ENCODE measurements around the gene AGBL4. TPM values are rescaled to one million over a fixed set of nuclear protein-coding genes. Genes with fewer than 3 reads are reported as not detected.
"Not testable (repeated sequence)": the region's sequence is repeated elsewhere in the genome, so short reads cannot be mapped to it uniquely, and the experiment has no call there.

AGBL4 gene
- total and polyA plus RNA-seq, 2 donors, result 0.08 to 0.37 TPM

DNA sequence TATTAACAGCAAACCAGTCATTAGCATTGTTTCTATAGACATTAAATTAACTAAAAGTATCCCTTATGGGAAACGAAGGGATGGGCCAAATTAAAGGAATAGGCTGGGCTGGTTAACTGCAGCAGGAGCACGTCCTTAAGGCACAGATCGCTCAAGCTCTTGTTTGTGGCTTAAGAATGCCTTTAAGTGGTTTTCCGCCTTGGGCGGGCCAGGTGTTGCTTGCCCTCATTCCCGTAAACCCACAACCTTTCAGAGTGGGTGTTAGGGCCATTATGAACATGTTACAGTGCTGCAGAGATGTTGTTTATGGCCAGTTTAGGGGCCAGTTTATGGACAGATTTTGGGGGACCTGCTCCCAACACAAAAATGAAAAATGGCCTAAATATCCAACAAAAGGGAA, 1503.9 kb downstream of the AGBL4 start:
- WGBS, result 90% methylated on average over 6 of the region's 6 CpGs
- not testable (repeated sequence) for H3K27ac ChIP-seq (ENCODE audit: low read depth); H3K4me1 ChIP-seq (ENCODE audit: insufficient read depth); H3K36me3 ChIP-seq (ENCODE audit: insufficient read depth); DNase-seq (ENCODE audit: extremely low spot score); H3K4me3 ChIP-seq (ENCODE audit: low read depth, low read length)

DNA sequence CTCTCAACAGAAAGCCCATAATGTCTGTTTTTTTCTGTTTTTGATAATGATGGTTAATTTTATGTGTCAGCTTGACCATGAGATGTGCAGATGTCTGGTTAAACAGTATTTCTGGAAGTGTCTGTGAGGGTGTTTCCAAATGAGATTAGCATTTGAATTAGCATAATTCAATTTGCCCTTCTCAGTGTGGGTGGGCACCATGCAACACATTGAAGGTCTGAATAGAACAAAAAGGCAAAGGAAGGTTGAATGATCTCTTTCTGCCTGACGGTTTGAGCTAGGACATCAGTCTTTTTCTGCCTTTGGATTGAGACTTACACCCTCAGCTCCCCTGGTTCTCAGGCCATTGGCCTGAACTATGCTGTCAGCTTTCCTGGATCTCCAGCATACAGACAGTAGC, 1516.9 kb downstream of the AGBL4 start:
- Histone ChIP-seq H3K4me3 (ENCODE audit: low read depth, low read length) (no peak overlapping the region), H3K27ac (ENCODE audit: low read depth) (no peak overlapping the region), H3K36me3 (ENCODE audit: insufficient read depth) (no peaks in the 10 kb centered on the region), H3K4me1 (ENCODE audit: insufficient read depth) (no peaks in the 10 kb centered on the region)
- 0% methylated on average over 1 of the region's 1 CpG for WGBS
- DNase-seq (ENCODE audit: extremely low spot score), result no peak

DNA sequence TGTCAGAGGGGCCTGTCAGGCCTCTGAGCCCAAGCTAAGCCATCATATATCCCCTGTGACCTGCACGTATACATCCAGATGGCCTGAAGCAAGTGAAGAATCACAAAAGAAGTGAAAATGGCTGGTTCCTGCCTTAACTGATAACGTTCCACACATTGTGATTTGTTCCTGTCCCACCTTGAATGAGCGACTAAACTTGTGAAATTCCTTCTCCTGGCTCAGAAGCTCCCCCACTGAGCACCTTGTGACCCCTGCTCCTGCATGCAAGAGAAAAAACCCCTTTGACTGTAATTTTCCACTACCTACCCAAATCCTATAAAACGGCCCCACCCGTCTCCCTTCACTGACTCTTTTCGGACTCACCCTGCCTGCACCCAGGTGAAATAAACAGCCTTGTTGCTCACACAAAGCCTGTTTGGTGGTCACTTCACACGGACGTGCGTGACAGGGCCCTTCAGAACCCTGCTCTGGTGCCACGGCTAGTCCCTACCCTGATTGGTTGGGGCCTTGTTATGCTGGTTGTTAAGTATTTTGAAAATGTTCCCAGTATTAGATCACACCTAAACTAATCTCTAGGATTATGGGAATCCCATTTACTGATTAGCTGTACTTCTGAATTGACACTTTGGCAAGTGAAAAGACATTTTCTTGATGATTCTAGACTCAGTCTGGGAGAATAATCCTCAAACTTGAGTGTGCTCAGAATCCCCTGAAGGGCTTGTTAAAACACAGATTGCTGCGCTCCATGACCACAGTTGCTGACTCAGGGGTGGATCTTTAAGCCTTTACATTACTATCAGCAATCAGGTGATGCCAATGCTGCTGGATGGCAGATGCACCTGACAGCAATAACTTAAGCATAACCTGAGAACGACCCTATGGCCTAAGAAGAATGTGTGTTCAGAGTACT, 1523.0 kb downstream of the AGBL4 start:
- Histone ChIP-seq H3K4me3 (ENCODE audit: low read depth, low read length) (no peak overlapping the region), H3K36me3 (ENCODE audit: insufficient read depth) (no peaks in the 10 kb centered on the region), H3K4me1 (ENCODE audit: insufficient read depth) (no peaks in the 10 kb centered on the region), H3K27ac (ENCODE audit: low read depth) (no peak overlapping the region)
- 70% methylated on average over 12 of the region's 12 CpGs for WGBS
- DNase-seq (ENCODE audit: extremely low spot score), result no peak

DNA sequence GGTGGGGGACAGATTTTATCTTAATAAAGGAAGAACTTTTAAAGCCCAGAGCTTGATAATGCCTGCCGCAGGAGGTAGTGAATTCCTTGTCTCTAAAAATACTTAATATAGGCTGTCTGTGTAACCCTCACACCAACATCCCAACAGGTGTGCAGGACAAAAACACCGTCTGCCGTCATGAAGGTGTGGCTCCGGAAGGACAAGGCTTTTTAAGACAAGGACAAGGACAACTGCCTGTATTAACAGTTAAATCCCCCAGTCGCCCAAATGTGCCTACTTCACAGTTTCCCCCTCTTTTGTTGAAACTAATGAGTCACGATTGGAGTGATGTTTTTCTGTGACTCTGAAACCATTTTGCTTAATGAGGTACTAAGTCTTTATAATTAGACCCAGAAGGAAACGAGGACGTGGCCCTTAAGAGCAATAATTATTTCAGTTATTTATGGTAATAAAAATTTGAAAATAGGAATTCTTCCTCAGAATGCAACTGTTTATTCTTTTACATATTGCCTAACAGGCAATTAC, 1524.5 kb downstream of the AGBL4 start:
- H3K4me1 ChIP-seq (ENCODE audit: insufficient read depth), result no peaks in the 10 kb centered on the region
- 92% methylated on average over 8 of the region's 8 CpGs for WGBS
- H3K27ac ChIP-seq (ENCODE audit: low read depth), result no peak overlapping the region
- no peaks in the 10 kb centered on the region for H3K36me3 ChIP-seq (ENCODE audit: insufficient read depth)
- DNase-seq (ENCODE audit: extremely low spot score), result no peak
- no peak overlapping the region for H3K4me3 ChIP-seq (ENCODE audit: low read depth, low read length)

DNA sequence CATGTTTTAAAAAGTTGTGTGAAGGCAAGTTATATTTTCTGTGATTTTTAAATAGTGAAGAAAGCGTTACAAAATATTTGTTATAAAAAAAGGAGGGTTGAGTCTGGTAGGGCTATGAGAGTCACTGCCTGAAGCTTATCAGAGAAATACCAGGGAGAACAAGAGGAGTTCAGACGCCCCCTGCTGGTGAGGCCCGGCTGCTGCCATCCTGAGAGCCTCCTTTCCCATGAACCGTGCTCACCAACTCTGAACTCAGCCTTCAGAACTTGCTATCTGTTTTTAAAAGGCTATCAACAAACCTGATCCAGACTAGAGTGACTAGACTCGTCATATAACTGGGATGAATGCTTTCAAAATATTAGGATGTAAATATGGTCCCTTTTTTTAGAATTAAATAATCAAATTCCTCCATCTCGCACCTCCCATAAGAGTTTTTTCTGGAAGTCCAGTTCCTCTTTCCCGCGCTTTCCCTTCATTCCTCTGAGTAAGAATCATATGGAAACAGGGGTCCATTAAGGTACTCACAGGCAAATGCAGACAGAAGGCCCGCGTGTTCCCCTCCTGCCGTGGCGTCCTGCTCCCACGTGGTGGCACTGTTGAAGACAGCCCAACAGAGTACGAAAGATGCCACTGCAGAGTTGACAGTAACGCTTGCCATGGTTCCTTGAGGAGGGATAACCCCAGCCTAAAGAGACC, 1525.5 kb downstream of the AGBL4 start:
- Histone ChIP-seq H3K36me3 (ENCODE audit: insufficient read depth) (no peaks in the 10 kb centered on the region), H3K4me3 (ENCODE audit: low read depth, low read length) (no peak overlapping the region), H3K27ac (ENCODE audit: low read depth) (no peak overlapping the region), H3K4me1 (ENCODE audit: insufficient read depth) (no peaks in the 10 kb centered on the region)
- DNase-seq (ENCODE audit: extremely low spot score), result peak; percentile 54
- WGBS, result 26% methylated on average over 15 of the region's 15 CpGs

DNA sequence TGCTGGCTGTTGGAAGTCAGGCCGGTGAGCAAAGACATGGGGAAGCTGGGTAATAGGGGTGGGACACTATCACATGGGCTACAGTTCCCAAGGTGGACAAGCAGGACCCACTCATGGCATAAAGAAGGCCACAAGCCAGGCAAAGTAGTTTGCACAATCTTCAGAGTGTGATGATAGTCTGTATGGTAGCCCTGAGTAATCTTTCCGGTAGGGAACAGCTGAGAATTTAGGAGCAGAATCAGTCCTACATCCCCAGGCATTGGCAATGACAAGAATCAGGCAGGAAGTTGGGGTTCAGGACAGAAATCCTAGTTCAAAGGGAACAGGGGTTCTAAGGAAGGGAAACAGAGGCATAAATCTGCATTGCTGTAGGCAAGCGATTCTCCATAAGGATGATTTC, 1527.8 kb downstream of the AGBL4 start:
- WGBS, result 97% methylated on average over 3 of the region's 3 CpGs

DNA sequence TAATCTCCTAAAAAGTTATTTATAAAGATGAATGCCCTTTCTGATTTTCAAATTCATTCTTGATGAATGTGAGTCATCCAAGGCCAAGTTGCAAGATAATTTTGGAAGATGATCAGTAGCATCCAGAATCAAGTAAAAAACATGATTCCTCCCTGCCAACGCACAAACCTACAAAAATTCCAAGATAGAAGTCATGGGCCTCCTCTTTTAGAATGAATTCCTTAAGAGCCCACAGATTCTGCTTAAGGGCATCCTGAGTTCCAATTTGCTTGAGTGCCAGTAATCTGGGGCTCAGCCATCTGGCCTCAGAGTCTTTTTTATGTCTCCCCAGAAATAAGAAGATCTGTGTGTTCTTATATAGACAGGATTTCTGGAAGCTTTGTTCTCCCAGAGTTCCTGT, 1528.6 kb downstream of the AGBL4 start:
- Histone ChIP-seq H3K36me3 (ENCODE audit: insufficient read depth) (no peaks in the 10 kb centered on the region), H3K4me1 (ENCODE audit: insufficient read depth) (no peaks in the 10 kb centered on the region), H3K27ac (ENCODE audit: low read depth) (no peak overlapping the region), H3K4me3 (ENCODE audit: low read depth, low read length) (no peak overlapping the region)
- no peak for DNase-seq (ENCODE audit: extremely low spot score)
- 85% methylated on average over 1 of the region's 1 CpG for WGBS

More for the DNA sequence above, 1527.8 kb downstream of the AGBL4 start:
- Histone ChIP-seq H3K4me1 (ENCODE audit: insufficient read depth) (no peaks in the 10 kb centered on the region), H3K36me3 (ENCODE audit: insufficient read depth) (no peaks in the 10 kb centered on the region), H3K27ac (ENCODE audit: low read depth) (no peak overlapping the region), H3K4me3 (ENCODE audit: low read depth, low read length) (no peak overlapping the region)
- DNase-seq (ENCODE audit: extremely low spot score), result no peak

DNA sequence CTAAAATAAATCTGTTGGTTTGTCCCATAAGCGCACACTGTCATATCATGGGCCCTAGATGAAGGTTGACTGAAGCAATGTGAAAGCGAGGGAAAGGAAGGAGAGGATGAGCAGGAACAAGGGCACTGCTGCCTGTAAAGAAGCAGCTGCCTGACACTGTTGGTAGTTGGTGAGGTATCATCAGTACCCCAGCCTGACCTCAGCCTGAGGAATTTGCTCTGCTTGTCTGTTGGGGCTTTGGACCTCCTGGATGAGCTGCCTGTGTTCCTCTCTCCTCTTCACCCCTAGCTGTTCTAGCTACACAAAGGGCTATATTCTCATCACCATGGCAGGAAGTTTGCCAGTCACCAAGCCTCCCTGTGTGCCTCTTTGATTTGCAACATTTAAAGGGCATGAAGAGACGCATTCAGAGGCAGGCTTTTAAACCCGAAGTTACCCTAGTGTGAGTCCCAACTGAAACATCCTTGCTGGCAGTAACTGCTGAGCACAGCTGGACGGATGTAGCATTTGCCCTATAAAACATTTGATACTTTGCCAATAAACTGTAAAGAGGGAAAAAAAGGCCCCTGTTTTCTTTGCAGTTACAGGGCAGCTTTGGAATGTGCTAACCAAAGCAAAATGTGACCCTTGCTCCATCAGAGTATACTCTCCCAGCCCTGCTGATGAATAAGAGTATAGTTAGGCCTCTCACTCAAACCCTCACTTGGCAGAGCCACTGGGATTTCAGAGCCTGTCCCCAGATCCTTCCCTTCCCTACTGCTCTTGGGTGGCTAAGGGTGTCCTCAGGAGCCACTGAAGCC, 1529.6 kb downstream of the AGBL4 start:
- Histone ChIP-seq H3K4me1 (ENCODE audit: insufficient read depth) (no peaks in the 10 kb centered on the region), H3K27ac (ENCODE audit: low read depth) (peak overlapping the region; percentile 44), H3K36me3 (ENCODE audit: insufficient read depth) (no peaks in the 10 kb centered on the region), H3K4me3 (ENCODE audit: low read depth, low read length) (no peak overlapping the region)
- peak; percentile 75 for DNase-seq (ENCODE audit: extremely low spot score)
- 43% methylated on average over 5 of the region's 5 CpGs for WGBS

DNA sequence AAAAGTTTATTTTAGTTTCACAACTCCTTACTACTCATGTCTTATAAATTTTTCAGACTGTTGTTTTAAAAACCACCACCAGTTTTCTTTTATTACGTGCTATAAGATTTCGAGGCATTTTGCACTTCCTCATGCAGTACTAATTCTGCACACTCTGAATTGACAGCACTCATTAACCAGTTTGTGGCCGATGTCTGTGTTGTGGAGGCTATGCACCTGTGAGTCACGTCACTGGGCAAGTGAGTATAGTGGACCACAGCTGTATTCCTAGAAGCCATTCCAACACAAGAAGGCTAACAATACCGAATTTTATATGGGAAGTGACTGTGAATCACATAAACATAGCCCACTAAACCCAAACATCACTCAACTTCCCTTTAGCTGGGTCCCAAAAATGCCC, 1530.7 kb downstream of the AGBL4 start:
- WGBS, result 50% methylated on average over 5 of the region's 5 CpGs
- DNase-seq (ENCODE audit: extremely low spot score), result no peak
- H3K27ac ChIP-seq (ENCODE audit: low read depth), result no peak overlapping the region

DNA sequence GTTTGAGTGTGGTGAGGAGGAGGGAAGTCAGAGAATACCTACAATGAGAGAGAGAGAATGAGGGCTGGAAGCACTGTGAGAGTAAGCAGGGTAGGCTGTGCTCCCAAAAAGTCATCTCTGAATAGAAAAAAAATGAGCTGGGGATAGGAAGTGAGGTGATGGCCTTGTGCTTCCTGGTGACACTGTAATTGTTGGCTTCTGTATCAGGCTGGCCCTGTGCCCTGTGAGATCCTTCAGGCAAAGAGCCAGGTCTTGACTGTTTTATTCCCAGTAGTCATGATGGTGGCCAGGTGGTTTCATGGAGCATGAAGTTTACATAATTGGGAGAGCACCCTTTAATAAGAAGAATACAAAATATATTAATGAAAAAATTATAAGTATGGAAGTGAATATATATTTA, 1531.4 kb downstream of the AGBL4 start:
- no peak overlapping the region for H3K4me3 ChIP-seq (ENCODE audit: low read depth, low read length)
- H3K4me1 ChIP-seq (ENCODE audit: insufficient read depth), result no peaks in the 10 kb centered on the region
- no peaks in the 10 kb centered on the region for H3K36me3 ChIP-seq (ENCODE audit: insufficient read depth)
- no peak overlapping the region for H3K27ac ChIP-seq (ENCODE audit: low read depth)
- DNase-seq (ENCODE audit: extremely low spot score), result no peak

More for the DNA sequence above, 1530.7 kb downstream of the AGBL4 start:
- Histone ChIP-seq H3K36me3 (ENCODE audit: insufficient read depth) (no peaks in the 10 kb centered on the region), H3K4me3 (ENCODE audit: low read depth, low read length) (no peak overlapping the region), H3K4me1 (ENCODE audit: insufficient read depth) (no peaks in the 10 kb centered on the region)

DNA sequence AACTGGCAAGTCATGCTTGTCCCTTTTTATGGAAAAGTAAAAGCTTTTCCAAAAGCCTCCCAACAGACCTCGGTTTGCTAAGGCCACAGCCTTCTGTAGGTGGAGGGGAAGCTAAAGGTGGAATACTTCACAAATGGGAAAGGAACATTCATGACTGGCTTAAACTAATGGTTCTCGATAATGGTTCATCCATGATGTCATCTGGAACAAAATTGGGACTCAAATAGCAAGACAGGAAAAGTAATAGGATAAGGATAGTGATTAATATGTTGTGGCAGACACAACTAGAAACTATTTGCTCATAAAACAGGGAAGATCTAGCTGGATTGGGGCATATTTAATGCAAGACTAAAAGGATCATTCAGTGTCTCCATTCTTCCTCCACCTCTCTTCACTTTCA, 1535.0 kb downstream of the AGBL4 start:
- no peak for DNase-seq (ENCODE audit: extremely low spot score)
- Histone ChIP-seq H3K36me3 (ENCODE audit: insufficient read depth) (no peaks in the 10 kb centered on the region), H3K4me3 (ENCODE audit: low read depth, low read length) (no peak overlapping the region), H3K27ac (ENCODE audit: low read depth) (no peak overlapping the region), H3K4me1 (ENCODE audit: insufficient read depth) (no peaks in the 10 kb centered on the region)
- 76% methylated on average over 2 of the region's 2 CpGs for WGBS

All from urinary bladder (tissue), 4 donors.